Fibroblast of lung (primary cell): ENCODE data around the gene OR5K4.

Experiments
- EZH2 ChIP-seq: IDR thresholded peaks from 2 replicates; pipeline ENCODE4 v1.5.1; 2012; ENCODE audit warnings: low read length, control low read depth, mild to moderate bottlenecking; ENCODE audit errors: missing control alignments
- TF ChIP-seq, protein P1 (sequence below), 2 donors: IDR thresholded peaks in 1 of 2; conservative IDR thresholded peaks in 1 of 2; 1 replicate in 1 of 2; 2 replicates in 1 of 2; pipeline ENCODE4 v1.5.1; 2011 to 2012; ENCODE audit warnings: low read length in 2 of 2, control low read depth in 1 of 2, inconsistent platforms in 1 of 2, low read depth in 1 of 2, mild to moderate bottlenecking in 1 of 2

GRCh38 chr3:98404010-98404409 is 50.4 kb downstream of the OR5K4 start:
- TF ChIP-seq, protein P1, sequence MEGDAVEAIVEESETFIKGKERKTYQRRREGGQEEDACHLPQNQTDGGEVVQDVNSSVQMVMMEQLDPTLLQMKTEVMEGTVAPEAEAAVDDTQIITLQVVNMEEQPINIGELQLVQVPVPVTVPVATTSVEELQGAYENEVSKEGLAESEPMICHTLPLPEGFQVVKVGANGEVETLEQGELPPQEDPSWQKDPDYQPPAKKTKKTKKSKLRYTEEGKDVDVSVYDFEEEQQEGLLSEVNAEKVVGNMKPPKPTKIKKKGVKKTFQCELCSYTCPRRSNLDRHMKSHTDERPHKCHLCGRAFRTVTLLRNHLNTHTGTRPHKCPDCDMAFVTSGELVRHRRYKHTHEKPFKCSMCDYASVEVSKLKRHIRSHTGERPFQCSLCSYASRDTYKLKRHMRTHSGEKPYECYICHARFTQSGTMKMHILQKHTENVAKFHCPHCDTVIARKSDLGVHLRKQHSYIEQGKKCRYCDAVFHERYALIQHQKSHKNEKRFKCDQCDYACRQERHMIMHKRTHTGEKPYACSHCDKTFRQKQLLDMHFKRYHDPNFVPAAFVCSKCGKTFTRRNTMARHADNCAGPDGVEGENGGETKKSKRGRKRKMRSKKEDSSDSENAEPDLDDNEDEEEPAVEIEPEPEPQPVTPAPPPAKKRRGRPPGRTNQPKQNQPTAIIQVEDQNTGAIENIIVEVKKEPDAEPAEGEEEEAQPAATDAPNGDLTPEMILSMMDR (conservative IDR thresholded peaks at IDR 0.05 in 1 of 2, IDR thresholded peaks at IDR 0.05 in 1 of 2; ENCODE audit: low read depth in 1 of 2, low read length in 2 of 2): no peak
- TF ChIP-seq EZH2: no peak
